NCI-H1105 treated with DMSO at 0.1 percent for 48 hours (cell line): ENCODE measurements around the gene YBX2.

Experiments
- DNase-seq: peaks from one replicate; lab custom pipeline; 2025; lab: John Stamatoyannopoulos, UW

Gene YBX2

DNA sequence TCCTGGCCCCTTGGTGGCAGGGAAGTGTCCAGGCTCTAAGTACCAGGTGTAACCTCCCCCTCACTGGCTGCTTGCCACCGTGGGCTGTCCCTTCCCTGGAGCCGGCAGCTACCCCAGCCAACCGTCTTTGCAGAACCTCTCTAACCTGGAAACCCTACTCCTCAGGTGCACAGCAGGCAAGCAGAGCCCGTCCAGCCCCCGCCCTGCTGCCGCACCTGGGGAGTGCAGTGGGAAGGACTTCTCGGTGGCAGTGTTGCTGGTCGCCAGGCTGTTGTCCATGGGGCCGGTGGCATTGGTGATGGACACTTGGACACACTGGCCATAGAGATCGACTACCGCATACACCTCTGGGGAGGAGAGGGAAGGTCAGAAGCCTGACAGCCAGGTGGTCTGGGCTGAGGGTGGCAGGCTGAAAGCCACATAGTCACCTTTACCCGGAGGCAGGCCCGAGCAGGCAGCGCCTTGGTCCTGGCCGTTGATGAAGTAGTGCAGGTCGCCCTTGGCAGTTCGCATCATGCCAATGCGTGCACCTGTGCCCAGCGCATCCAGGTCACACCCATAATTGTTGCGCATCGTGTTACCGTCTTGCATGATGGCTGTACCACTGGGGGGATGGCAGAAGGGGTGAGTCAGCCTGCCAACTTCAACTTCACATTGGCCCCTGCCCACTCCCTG lies 28.2 kb upstream of the YBX2 start:
- no peak for DNase-seq

DNA sequence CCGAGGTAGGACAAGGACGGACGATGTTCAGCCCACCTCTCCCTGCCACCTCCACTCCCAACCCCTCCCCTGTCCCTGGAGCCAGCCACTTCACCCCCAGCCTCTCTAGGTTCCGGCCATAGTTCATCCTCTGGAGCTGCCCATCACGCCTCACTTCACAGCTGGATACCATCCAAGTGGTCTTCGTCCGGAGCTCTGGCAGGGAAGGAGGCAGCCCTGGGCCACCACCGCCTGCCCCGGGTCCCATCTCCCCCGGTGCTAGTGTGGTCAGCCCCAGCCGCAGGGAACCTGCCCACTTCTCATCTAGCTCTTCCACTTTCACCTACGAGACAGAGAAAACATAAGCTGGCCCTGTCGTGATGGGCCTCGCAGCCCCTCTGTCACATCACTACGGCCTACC lies 27.0 kb upstream of the YBX2 start:
- no peak for DNase-seq

DNA sequence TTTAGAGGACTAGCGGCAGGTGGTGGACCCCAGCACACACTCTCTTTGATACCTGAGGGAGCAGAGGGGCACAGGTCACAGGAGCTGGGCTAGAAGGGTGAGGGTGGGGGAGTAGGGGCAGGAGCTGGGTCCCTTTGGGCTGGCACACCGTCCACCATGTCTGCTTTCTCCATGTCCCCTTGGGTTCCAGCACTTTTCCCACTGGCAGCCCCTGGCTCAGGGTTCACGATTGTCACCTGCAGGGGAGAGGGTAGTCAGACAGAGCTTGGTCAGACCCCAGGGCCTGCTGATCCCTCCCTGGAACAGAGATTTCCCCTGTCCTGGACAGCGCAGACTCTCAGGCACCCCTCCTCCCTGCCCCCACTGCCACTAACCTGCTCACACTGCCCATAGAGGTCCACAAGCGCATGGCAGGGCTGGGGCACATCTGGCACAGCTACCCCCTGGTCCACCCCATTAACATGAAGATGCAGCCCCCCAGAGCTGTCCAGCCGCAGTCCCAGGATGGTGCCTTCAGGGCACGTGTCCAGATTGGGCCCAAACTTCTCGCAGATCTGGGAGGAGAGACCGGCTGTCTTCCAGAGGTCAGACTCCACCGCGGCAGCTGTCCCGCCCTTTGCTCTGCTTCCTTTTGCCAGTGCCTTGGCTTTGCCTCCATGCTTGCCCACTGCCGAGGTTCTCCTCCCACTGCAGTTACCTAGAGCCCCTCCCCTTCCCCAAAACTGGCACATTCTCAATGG lies 23.9 kb upstream of the YBX2 start:
- DNase-seq, result no peak

DNA sequence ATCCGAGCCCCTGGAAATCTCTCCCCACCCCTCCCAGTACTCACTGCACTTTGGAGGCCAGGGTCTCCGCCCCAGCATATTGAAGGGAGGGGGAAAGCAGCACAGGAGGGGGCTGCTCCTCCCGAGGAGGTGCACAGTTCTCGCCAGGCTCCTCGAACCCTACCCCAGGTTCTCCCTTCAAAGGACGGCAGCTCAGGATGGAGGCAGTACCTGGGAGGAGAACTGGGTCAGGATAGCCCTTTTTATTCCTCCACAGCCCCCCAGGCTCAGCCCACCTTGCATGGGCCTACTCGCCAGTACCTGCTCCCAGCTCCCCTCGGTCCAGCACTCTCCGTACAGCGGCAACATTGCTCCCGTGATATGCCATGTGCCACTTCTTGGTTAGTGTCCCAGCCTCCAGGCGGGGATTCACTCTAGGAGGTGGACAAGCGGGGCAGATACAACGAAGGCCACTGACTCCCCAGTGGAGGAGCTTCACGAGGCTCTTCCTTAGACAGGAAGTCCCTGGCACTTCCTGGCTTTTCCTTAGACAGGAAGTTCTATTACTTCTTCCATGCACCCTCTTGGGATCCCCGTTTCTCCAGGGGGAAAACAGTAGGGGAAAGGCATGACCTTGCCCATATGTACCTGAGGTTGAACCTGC lies 22.8 kb upstream of the YBX2 start:
- DNase-seq, result no peak

DNA sequence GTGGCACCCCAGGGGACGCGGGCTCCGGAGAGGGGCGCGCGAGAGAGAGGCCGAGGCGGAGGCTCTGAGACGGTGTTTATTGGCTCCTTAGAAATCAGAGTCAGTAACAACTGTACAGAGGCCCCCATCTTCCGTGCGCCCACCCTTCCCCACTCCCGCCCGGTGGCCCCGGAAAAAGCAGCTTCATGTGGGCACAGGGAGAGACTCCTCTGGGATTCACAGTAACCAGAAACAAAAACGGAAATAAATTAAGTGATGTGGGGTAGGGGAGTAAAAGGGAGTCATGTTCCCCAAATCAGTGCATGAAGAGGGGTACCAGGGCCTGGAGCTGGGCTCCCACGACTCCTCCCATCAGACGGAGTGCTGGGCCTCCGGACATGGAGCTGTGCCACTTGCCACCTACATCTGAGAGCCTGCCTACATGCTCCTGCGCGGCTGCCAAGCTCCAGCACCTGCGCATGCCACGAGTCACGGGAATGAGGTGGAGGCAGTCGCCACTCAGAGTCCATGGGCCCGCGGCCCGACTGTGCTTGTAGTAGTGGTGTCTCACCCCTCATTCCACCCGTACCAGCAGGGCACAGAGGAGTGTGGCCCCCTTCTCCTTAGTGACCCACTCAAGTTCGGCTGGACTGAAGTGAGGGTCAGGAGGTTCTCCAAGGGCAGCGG lies 21.3 kb upstream of the YBX2 start:
- DNase-seq, result peak; percentile 46

DNA sequence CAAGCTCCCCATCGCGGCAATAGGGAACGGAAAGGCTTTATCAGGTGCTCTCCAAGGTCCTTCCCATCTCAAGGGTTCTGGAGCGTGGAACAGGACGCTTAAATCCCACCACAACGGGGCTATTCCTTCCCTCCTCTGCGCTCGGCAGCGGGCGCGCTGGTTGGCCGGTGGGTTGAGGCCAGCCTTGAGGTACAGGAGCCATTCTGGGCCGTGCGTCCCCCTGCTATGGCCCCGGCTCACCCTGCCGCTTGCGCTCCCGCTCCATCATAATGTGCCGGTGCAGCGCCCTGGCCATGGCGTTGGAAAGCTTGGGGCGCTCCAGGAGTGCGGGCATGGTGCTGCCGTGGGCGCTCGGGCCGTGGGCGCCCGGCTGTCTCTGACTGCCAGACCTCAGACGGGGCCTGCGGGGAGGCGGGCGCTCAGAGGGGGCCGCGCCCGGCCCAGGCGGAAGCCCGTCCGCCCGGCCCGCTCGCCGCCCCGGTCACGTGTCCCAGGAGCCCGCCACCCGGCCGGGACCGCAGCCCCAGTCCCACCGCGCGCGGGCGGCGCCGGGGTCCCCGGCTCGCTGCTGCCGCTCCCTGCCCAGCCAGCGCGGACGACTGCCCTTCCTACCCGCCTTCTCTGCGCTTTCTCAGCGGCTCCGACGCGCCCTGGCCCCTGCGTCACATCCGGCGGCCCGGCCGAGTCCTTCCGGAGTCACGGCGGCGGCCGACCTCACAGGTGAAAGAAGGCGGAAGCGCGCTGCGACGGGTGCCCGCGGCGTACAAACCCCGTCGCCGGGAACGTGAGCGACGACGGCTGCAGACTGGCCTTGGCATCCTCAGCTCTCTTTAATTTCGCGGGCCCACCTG lies 20.5 kb upstream of the YBX2 start, which contains the start of gene GPS2:
Gene GPS2, minus strand, starts transcription at position 642 of the 851 bp plus-strand sequence. Its CDS starts 308 bp downstream, at position 334.
- peak; percentile 82 for DNase-seq

DNA sequence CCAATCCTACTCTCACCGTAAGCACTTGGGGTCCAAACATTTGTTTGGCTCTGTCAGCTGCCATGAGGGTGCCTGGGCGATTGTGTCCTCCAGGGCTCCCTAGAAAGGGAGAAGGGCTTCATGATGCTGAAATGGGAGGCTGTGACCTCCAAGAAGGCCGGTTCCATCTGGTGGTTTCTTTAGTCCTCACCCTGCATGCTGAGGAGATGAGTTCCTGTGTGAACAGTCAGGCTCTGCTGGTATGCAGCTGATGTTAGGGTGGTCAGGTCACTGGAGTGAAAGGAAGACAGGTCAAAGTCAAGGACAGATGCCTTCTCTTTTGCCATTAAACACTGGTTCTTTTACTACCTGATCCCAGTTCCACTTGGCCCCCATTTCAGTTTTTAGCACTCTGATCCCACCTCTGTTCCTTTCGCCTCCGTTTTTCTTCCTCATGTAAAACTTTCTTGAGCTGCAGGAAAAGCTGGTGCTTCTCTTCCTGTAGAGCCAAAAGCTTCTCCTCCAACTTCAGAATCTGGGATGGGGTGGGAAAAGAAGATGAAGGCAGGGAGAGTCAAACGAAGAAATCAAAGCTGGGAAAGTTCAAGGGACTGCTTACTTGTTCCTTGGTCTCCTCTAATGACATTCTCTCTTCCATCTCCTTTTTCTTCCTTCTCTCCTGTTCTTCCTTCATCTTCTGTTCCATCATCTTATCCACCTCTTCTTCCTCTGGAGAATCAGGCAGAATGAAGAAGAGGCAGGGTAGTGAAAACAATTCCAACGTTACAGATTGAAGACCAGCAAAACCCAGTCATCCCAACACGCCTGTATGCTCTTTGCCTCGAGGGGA lies 19.7 kb upstream of the YBX2 start:
- no peak for DNase-seq

DNA sequence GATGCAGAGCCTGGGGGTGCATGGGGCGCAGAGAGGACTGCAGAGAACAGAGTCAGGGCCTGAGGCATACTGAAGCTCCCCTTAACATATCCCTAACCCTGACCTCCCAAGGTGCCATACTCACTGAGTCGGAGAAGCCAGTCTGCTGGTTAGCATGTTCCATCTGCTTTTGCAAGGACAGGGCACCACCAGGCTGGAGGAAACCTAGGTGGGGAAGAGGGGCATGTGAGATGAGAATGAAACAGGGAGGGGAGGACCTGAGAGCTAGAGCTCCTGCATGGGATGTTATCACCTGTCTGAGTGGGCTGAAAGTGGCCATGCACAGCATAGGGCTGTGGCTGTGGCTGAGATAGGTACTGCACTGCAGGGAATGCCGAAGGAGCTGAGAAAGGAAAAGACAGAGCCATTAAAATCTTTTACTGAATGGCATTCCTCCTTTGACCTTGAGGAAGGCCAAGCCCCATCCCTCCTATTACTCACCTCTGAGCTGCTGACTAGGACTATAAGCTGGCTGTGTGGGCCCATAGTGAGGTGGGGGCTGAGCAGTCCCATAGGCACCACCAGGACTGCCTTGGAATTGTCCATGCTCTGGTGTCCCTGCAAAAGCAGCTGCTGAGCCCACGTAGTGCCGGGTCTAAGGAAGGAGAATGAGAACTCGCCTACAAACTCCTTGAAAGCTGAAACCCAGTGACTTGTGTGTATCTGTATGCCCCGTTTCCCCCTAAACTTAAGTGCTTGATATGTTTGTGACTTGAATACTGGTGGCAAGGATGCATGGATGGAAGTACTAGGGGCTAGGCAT lies 18.9 kb upstream of the YBX2 start:
- DNase-seq, result no peak

DNA sequence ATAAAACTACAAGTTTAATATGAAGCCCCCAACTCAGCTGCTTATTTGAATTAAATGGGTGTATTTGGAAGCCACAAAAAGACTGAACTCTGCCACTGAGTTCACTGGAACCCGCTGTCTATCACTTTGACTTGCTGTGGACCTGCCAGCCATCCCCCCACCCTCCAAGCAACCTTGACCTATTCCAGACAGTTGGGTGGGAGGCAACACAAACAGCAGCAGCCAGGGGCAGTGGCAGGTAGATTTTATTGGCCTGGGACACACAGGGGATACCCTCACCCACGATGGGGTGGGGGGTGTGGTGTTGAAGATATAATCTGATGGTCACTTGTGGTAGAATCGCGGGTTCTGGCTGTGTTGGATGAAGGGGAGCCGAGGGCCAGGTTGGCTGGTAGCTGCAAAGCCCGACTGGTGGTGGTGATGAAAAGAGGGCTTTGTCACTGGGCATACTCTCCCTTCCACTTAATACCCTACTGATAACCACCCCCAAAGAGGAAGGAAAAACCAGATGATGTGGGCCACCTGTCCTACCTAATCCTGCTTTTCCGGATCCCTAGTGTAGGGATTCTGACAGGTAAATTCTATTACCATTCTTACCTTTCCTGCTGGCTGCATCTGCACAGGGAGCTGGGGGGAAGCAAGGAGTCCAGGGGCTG lies 18.1 kb upstream of the YBX2 start:
- no peak for DNase-seq

DNA sequence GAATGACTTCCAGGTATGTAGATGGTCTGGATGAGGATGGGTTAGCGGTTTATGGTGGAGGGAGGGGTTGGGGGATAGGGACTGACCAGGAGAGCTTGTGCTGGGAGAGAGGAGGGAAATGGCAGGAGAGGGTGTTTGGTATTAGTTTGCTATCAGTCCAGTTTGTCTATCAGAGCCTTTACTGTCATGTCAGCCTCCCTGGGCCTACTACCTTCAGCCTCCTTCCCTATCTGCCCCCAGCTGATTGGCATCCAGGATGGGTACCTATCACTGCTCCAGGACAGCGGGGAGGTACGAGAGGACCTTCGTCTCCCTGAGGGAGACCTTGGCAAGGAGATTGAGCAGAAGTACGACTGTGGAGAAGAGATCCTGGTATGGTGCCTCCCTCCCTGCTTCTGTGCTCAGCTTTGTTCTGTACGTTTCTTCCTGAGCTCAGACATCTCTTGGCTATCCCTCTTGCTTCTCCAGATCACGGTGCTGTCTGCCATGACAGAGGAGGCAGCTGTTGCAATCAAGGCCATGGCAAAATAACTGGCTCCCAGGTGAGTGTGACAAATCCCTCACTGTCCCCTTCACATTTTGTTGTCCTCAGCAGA lies 16.8 kb upstream of the YBX2 start:
- DNase-seq, result no peak

DNA sequence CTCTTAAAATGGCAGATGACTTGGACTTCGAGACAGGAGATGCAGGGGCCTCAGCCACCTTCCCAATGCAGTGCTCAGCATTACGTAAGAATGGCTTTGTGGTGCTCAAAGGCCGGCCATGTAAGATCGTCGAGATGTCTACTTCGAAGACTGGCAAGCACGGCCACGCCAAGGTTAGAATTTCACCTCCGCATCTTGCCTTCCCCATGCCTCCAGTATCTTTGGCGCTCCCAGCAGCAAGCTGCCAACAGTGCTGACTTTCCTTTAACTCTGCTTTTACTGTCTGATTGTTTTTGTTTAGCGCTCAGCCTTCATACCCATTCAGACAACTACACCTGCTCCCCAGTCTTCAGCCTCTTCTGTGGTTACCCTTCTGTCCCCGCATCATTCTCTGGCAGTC lies 15.2 kb upstream of the YBX2 start:
- no peak for DNase-seq

DNA sequence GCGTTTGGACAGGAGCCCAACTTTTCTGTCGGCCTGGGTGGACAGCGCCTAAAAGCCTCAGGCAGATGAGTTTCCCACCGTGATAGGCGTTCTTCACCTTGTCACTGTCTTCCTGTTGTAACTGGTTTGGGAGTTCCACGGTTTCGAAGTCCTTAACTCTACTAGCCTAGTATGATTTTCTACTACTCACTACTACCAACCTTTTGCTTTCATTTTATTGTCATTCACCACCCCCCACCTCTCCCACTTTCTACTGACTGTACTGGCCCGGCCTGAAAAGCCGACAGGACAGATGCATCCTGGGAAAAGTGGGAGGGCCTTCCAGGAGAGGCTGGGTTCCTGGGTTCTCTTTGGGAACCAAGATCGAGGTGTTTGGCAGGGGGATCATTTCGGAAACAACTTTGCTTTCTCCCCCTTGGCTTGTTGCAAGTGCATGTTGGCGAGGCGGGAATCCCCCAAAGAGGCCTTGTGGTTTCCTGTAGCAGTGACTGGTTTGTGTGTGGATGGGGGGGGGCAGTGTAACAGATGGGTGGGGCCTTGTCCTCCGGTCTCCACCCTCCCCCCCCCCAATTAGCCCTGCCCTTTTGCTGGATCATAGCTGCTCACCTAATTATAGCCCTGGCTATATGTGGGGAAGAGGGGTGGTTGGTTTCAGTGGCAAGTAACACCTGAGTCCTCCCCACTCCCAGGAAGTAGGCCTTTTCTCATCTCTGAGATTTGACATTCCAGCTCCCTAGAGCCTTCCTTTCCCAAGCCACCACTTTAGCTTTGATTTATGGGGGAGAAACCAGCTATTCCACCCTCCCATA lies 14.4 kb upstream of the YBX2 start:
- peak; percentile 79 for DNase-seq

DNA sequence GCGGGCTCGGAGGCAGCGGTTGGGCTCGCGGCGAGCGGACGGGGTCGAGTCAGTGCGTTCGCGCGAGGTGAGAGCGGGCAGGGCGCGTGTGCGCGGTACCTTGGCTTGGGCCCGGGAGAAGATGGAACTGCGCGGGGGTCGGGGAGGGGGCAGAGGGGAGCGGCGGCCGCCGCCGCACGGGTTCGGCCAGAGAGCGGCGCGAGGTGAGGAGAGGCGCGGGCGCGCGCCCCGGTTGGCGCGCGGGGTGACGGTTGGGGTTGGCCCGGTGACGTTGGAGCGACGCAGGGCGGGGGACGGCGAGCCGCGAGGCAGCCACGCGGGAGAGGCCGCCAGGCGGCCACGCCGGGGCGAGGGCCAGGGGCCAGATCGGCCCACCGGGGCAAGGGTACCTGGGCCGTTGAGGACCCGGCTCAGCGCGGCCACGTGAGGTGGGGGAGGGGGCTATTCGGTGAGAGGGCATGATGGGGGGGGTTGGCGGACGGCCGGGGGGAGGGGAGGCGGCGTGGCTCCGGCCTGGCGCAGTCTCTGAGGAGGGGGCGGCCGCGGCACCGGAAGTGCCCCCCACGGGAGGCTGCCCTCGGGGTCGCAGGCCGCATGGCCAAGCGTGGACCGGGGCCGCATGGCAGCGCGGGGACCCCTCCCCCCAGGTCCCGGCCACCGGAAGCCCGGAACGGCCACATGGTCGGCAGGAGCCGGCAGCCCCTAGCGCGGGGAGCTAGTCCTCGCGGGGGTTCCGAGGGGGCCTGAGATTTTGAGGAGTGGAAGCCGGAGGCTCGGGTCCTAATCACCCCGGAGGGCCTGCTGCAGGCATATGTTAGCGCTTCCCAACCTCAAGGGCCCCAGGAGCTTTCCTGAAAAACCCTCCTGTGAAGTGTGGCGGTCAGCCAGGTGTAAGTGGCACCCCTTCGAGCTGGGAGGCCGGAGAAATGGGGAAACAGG lies 13.5 kb upstream of the YBX2 start:
- no peak for DNase-seq

DNA sequence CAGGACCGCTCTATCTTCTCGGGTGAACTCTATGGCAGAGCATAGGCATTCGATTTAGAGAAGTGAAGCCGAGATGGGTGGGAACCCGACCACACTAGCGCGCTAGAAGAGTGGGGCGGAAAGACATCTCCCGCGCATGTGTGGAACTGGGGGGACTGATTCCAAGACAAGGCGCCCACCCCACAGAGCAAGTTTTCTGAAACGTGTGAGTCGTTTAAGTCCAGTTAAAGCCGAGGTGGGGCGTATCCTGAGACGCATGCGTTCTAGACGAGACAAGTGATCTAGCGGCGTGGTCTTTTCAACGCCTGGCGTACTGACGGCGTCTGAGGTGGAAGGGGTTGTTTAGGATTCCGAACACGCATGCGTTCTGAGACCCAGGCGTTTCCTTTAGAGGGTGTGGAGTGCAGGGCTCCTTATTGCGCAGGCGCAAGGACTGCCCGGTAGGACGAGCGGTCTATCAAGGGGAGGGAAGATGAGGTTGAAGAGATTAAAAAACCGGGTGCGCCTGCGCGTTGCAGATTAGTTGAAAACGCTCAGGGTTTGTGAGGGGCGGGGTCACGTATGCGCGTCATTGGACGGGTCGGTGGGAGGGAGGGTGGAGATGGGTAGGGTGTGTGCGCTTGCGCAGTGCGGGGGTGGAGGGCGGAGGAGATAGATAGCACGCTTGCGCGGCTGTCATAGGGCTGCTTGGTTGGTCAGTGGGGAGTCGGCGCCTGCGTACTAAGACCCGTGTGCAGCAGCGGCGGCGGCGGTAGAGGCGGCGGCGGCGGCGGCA lies 12.7 kb upstream of the YBX2 start, which contains the start of gene EIF5A:
Gene EIF5A, plus strand, starts transcription at position 718 of the 775 bp plus-strand sequence. CDS start 2,008 bp downstream, outside the sequence.
- DNase-seq, result peak; percentile 100

DNA sequence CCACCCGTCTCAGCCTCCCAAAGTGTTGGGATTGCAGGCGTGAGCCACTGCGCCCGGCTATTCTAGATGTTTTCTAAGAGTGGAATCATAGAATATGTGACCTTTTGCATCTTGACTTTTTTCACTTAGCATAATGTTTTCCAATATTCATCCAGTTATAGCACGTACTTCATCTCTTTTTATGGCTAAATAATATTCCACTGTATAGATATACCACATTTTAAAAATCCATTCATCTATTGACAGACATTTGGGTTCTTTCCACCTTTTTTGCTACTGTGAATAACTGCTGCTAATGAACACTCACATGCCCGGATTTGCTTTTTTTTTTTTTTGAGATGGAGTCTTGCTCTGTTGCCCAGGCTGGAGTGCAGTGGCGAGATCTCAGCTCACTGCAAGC lies 9.7 kb upstream of the YBX2 start:
- DNase-seq, result no peak
